Measurements from ENCODE around the gene RBM47. TPM values are rescaled to one million over a fixed set of nuclear protein-coding genes. Genes with fewer than 3 reads are reported as not detected.

The RBM47 gene
- total RNA-seq, 1 donor from 2014 or later = 61.1 TPM

- Histone ChIP-seq H3K36me3 (no peaks in the 10 kb centered on the region), H3K4me3 (no peak overlapping the region), H3K27me3 (no peaks in the 10 kb centered on the region), H3K27ac (no peak overlapping the region), H3K9me3 (no peaks in the 10 kb centered on the region), H3K4me1 (no peaks in the 10 kb centered on the region)
- DNase-seq (ENCODE audit: extremely low spot score in 2 of 2) = no peak
- intact Hi-C loops (cut with DNase I) = no loop called here
- TF ChIP-seq CTCF (IDR thresholded peaks at IDR 0.05) (no peak), POLR2AphosphoS5 (IDR thresholded peaks at IDR 0.05; ENCODE audit: insufficient read depth in 1 of 2, low read depth in 1 of 2) (no peak), POLR2A (IDR thresholded peaks at IDR 0.05) (no peak)
Observed at GRCh38 chr4:40502934-40503333, 126.7 kb downstream of the RBM47 start.

- Histone ChIP-seq H3K27ac (no peak overlapping the region), H3K4me1 (no peaks in the 10 kb centered on the region), H3K4me3 (no peak overlapping the region), H3K9me3 (no peaks in the 10 kb centered on the region), H3K36me3 (no peaks in the 10 kb centered on the region), H3K27me3 (no peaks in the 10 kb centered on the region)
- intact Hi-C loops (cut with DNase I) = no loop called here
- no peak for DNase-seq (ENCODE audit: extremely low spot score in 2 of 2)
- no peak for TF ChIP-seq POLR2A (IDR thresholded peaks at IDR 0.05)
Observed at GRCh38 chr4:40502220-40502619, 127.4 kb downstream of the RBM47 start.

- Histone ChIP-seq H3K4me1 (no peaks in the 10 kb centered on the region), H3K27ac (no peak overlapping the region), H3K4me3 (no peak overlapping the region), H3K36me3 (no peaks in the 10 kb centered on the region), H3K27me3 (no peaks in the 10 kb centered on the region), H3K9me3 (no peaks in the 10 kb centered on the region)
- no peak for DNase-seq (ENCODE audit: extremely low spot score in 2 of 2)
- intact Hi-C loops (cut with DNase I) = no loop called here
- TF ChIP-seq CTCF (IDR thresholded peaks at IDR 0.05) (no peak), POLR2A (IDR thresholded peaks at IDR 0.05) (no peak), POLR2AphosphoS5 (IDR thresholded peaks at IDR 0.05; ENCODE audit: insufficient read depth in 1 of 2, low read depth in 1 of 2) (no peak)
Observed at GRCh38 chr4:40500781-40501180, 128.9 kb downstream of the RBM47 start.

- no peak for TF ChIP-seq CTCF (IDR thresholded peaks at IDR 0.05)
- TF ChIP-seq POLR2A (IDR thresholded peaks at IDR 0.05) = no peak
- TF ChIP-seq POLR2AphosphoS5 (IDR thresholded peaks at IDR 0.05; ENCODE audit: insufficient read depth in 1 of 2, low read depth in 1 of 2) = no peak
- intact Hi-C loops (cut with DNase I) = no loop called here
- H3K4me3 ChIP-seq = no peak overlapping the region
- no peaks in the 10 kb centered on the region for H3K9me3 ChIP-seq
- no peaks in the 10 kb centered on the region for H3K27me3 ChIP-seq
- DNase-seq (ENCODE audit: extremely low spot score in 2 of 2) = no peak
- no peaks in the 10 kb centered on the region for H3K36me3 ChIP-seq
- H3K27ac ChIP-seq = no peak overlapping the region
- H3K4me1 ChIP-seq = no peaks in the 10 kb centered on the region
Observed at GRCh38 chr4:40493160-40493559, 136.5 kb downstream of the RBM47 start.

- intact Hi-C loops (cut with DNase I) = no loop called here
- H3K27ac ChIP-seq = no peak overlapping the region
- no peaks in the 10 kb centered on the region for H3K27me3 ChIP-seq
- no peak for DNase-seq (ENCODE audit: extremely low spot score in 2 of 2)
- H3K4me3 ChIP-seq = no peak overlapping the region
- H3K4me1 ChIP-seq = no peaks in the 10 kb centered on the region
- H3K36me3 ChIP-seq = no peaks in the 10 kb centered on the region
- no peaks in the 10 kb centered on the region for H3K9me3 ChIP-seq
- TF ChIP-seq CTCF (IDR thresholded peaks at IDR 0.05) (no peak), POLR2AphosphoS5 (IDR thresholded peaks at IDR 0.05; ENCODE audit: insufficient read depth in 1 of 2, low read depth in 1 of 2) (no peak), POLR2A (IDR thresholded peaks at IDR 0.05) (no peak)
Observed at GRCh38 chr4:40492691-40493090, 137.0 kb downstream of the RBM47 start.

- Histone ChIP-seq H3K27ac (no peak overlapping the region), H3K4me3 (no peak overlapping the region), H3K9me3 (no peaks in the 10 kb centered on the region), H3K4me1 (no peaks in the 10 kb centered on the region), H3K36me3 (no peaks in the 10 kb centered on the region), H3K27me3 (no peaks in the 10 kb centered on the region)
- no peak for DNase-seq (ENCODE audit: extremely low spot score in 2 of 2)
- TF ChIP-seq POLR2AphosphoS5 (IDR thresholded peaks at IDR 0.05; ENCODE audit: insufficient read depth in 1 of 2, low read depth in 1 of 2) (no peak), POLR2A (IDR thresholded peaks at IDR 0.05) (no peak), CTCF (IDR thresholded peaks at IDR 0.05) (no peak)
- intact Hi-C loops (cut with DNase I) = no loop called here
Observed at GRCh38 chr4:40490481-40490880, 139.2 kb downstream of the RBM47 start.

Measured in vagina (tissue), 2 donors.